H9 (cell line): Measurements from ENCODE around the gene RAP1GAP2. TPM values are rescaled to one million over a fixed set of nuclear protein-coding genes. Genes with fewer than 3 reads are reported as not detected.

ENCODE experiments used
- DNase-seq: peaks from one replicate; pipeline ENCODE4 v3.0.0-alpha.2; 2017
- H2AFZ ChIP-seq: one replicate; pipeline ENCODE4 v1.6.1; 2013; ENCODE audit warnings: mild to moderate bottlenecking, low read length, control low read depth, moderate library complexity
- H2AK5ac ChIP-seq: 2 replicates; pipeline ENCODE4 v1.6.1; 2013; ENCODE audit warnings: low read length, control low read depth, mixed read lengths; ENCODE audit not compliant: insufficient read length
- H2BK120ac ChIP-seq: one replicate; pipeline ENCODE4 v1.6.1; 2013; ENCODE audit warnings: low read depth, mild to moderate bottlenecking, low read length, control low read depth, inconsistent platforms; ENCODE audit not compliant: poor library complexity, severe bottlenecking
- H2BK12ac ChIP-seq: 2 replicates; pipeline ENCODE4 v1.6.1; 2013; ENCODE audit warnings: low read length, control low read depth, mixed read lengths, low read depth; ENCODE audit not compliant: insufficient read length
- H2BK15ac ChIP-seq: 2 replicates; pipeline ENCODE4 v1.6.1; 2013; ENCODE audit warnings: low read depth, low read length, control low read depth
- H2BK20ac ChIP-seq: one replicate; pipeline ENCODE4 v1.6.1; 2013; ENCODE audit warnings: low read depth, mild to moderate bottlenecking, low read length, control low read depth, inconsistent platforms; ENCODE audit not compliant: poor library complexity, severe bottlenecking
- H2BK5ac ChIP-seq: 2 replicates; pipeline ENCODE4 v1.6.1; 2013; ENCODE audit warnings: low read length, control low read depth, mixed read lengths; ENCODE audit not compliant: insufficient read length
- H3K14ac ChIP-seq: 2 replicates; pipeline ENCODE4 v1.6.1; 2013; ENCODE audit warnings: low read length, control low read depth; ENCODE audit not compliant: insufficient read depth
- H3K18ac ChIP-seq: 2 replicates; pipeline ENCODE4 v1.6.1; 2013; ENCODE audit warnings: low read depth, mild to moderate bottlenecking, mixed read lengths, low read length, control low read depth; ENCODE audit not compliant: insufficient read length
- H3K23ac ChIP-seq: 2 replicates; pipeline ENCODE4 v1.6.1; 2013; ENCODE audit warnings: low read length, control low read depth, mixed read lengths, low read depth; ENCODE audit not compliant: insufficient read length
- H3K23me2 ChIP-seq: 2 replicates; pipeline ENCODE4 v1.6.1; 2013; ENCODE audit warnings: low read depth, mild to moderate bottlenecking, mixed read lengths, low read length, control low read depth; ENCODE audit not compliant: insufficient read length, poor library complexity, severe bottlenecking
- H3K27ac ChIP-seq: 2 replicates; pipeline ENCODE4 v1.5.1; 2013; ENCODE audit warnings: low read length, control low read depth, mixed read lengths, low read depth; ENCODE audit not compliant: insufficient read length
- H3K27me3 ChIP-seq: 2 replicates; pipeline ENCODE4 v1.6.1; 2013; ENCODE audit warnings: low read length, control low read depth, inconsistent platforms; ENCODE audit not compliant: insufficient read depth
- H3K4ac ChIP-seq: 2 replicates; pipeline ENCODE4 v1.6.1; 2013; ENCODE audit warnings: low read depth, mild to moderate bottlenecking, control low read depth, inconsistent platforms, low read length, moderate library complexity
- H3K4me1 ChIP-seq: 2 replicates; pipeline ENCODE4 v1.6.1; 2013; ENCODE audit warnings: low read length, control low read depth, inconsistent platforms; ENCODE audit not compliant: insufficient read depth
- H3K4me2 ChIP-seq: 2 replicates; pipeline ENCODE4 v1.6.1; 2013; ENCODE audit warnings: low read length, control low read depth, mixed read lengths; ENCODE audit not compliant: insufficient read length, insufficient read depth
- H3K56ac ChIP-seq: 2 replicates; pipeline ENCODE4 v1.6.1; 2013; ENCODE audit warnings: low read depth, mild to moderate bottlenecking, mixed read lengths, low read length, control low read depth; ENCODE audit not compliant: insufficient read length
- H3K79me1 ChIP-seq: 2 replicates; pipeline ENCODE4 v1.6.1; 2013; ENCODE audit warnings: low read depth, mild to moderate bottlenecking, moderate library complexity, low read length, control low read depth, inconsistent platforms; ENCODE audit not compliant: insufficient read depth, poor library complexity, severe bottlenecking
- H3K79me2 ChIP-seq: 2 replicates; pipeline ENCODE4 v1.6.1; 2013; ENCODE audit warnings: low read length, control low read depth, inconsistent platforms; ENCODE audit not compliant: insufficient read depth
- H3K9ac ChIP-seq: 2 replicates; pipeline ENCODE4 v1.6.1; 2013; ENCODE audit warnings: low read length, control low read depth, mixed read lengths; ENCODE audit not compliant: insufficient read length; ENCODE audit errors: extremely low read depth
- H3K9me3 ChIP-seq: one replicate; pipeline ENCODE4 v1.6.1; 2013; ENCODE audit warnings: low read depth, low read length, inconsistent platforms; ENCODE audit not compliant: control insufficient read depth
- H3T11ph ChIP-seq: one replicate; pipeline ENCODE4 v1.6.1; 2013; ENCODE audit warnings: mild to moderate bottlenecking, low read length, control low read depth, inconsistent platforms
- H4K20me1 ChIP-seq: one replicate; pipeline ENCODE4 v1.6.1; 2013; ENCODE audit not compliant: control insufficient read depth, insufficient read length, insufficient read depth
- H4K5ac ChIP-seq: 2 replicates; pipeline ENCODE4 v1.6.1; 2013; ENCODE audit warnings: low read depth, mild to moderate bottlenecking, mixed read lengths, low read length, control low read depth; ENCODE audit not compliant: insufficient read length
- H4K8ac ChIP-seq: replicated peaks from 2 replicates; pipeline ENCODE4 v1.6.1; 2013; ENCODE audit warnings: low read length, control low read depth, mixed read lengths, low read depth; ENCODE audit not compliant: insufficient read length
- H4K91ac ChIP-seq: 2 replicates; pipeline ENCODE4 v1.6.1; 2013; ENCODE audit warnings: low read depth, mild to moderate bottlenecking, moderate library complexity, mixed read lengths, low read length, control low read depth; ENCODE audit not compliant: insufficient read length
- H3K27ac Mint-ChIP-seq, 3 experiments: 2 replicates in 2 of 3; 3 replicates in 1 of 3; pipeline ENCODE4 v1.8.0; 2020 to 2021; ENCODE audit warnings: mixed read lengths in 3 of 3, mild to moderate bottlenecking in 1 of 3, moderate library complexity in 1 of 3
- H3K27me3 Mint-ChIP-seq: 2 replicates; pipeline ENCODE4 v1.8.0; 2021; ENCODE audit warnings: low read depth, mild to moderate bottlenecking, moderate library complexity, mixed read lengths
- H3K36me3 Mint-ChIP-seq, 3 experiments: 2 replicates in 2 of 3; 3 replicates in 1 of 3; pipeline ENCODE4 v1.8.0; 2020 to 2021; ENCODE audit warnings: low read depth in 3 of 3, mixed read lengths in 3 of 3; ENCODE audit not compliant: insufficient read depth in 1 of 3
- H3K4me1 Mint-ChIP-seq, 2 experiments: 2 replicates each; pipeline ENCODE4 v1.8.0; 2020; ENCODE audit warnings: mixed read lengths in 2 of 2
- H3K4me3 Mint-ChIP-seq, 2 experiments: 2 replicates in 1 of 2; 3 replicates in 1 of 2; pipeline ENCODE4 v1.8.0; 2020 to 2021; ENCODE audit warnings: mild to moderate bottlenecking in 2 of 2, mixed read lengths in 2 of 2, moderate library complexity in 1 of 2
- H3K9me3 Mint-ChIP-seq, 2 experiments: 2 replicates in 1 of 2; 3 replicates in 1 of 2; pipeline ENCODE4 v1.8.0; 2020; ENCODE audit warnings: mild to moderate bottlenecking in 2 of 2, mixed read lengths in 2 of 2, moderate library complexity in 1 of 2
- WGBS: extraction: QIAGEN DNeasy Blood & Tissue Kit; methylation state at CpG from one replicate; pipeline ENCODE4 v1.1.7; 2013; ENCODE audit warnings: missing lambda C conversion rate, low lambda C conversion rate, mixed read lengths; ENCODE audit not compliant: insufficient read length; ENCODE audit errors: extremely low coverage; 5-methylcytosine and 5-hydroxymethylcytosine counted together
- total RNA-seq: library from RNA; stranded (reverse); gene quantifications from 2 replicates; pipeline ENCODE4 v1.2.1, GENCODE V29; 2021
- TF ChIP-seq, protein P1 (sequence below): fragments of 200-600 bp; sonication (generic); conservative IDR thresholded peaks from 3 replicates; pipeline ENCODE4 v1.8.0; 2021; ENCODE audit warnings: antibody characterized with exemption, mild to moderate bottlenecking

RAP1GAP2 gene
- total RNA-seq, 1 experiment from 2014 or later = 33.8 TPM

DNA sequence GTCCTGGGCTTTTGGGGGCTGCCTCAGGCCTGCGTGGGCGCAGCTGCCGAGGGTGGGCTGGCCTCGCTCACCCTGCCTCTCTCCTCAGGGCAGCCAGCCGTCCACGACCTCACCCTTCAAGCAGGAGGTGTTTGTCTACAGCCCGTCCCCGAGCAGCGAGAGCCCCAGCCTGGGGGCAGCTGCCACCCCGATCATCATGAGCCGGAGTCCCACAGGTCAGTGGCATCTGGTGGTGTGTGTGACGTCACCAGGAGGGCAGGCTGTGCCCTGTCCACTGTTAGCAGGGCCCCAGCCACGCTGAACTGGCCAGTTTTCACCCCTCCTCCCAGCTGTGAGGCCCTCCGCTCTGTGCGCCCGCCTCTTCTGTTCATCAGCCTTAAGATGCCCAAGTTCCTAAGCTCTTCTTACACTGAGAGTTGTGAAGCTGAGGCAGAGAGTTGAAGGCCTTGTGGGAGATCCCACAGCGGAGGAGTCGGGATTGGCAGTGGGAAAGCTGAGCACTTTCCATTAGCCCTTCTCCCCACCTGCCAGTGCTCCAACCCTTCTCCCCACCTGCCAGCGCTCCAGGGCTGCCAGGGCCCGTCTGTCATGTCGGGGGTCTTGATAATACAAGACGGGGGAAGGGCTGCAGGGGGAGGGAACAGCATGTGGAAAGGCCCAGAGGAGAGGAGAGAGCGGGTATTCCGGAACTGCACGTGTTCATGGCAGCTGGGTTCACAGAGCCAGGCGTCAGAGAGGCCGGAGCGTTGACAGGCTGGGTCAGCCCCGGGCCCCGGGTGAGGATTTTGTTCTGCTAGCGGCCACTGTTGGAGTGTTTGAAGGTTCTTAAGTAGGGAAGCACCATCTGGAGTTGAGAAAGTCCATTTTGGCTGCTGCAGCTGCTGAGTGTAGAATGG, 230.9 kb downstream of the RAP1GAP2 start:
- Mint-ChIP-seq H3K27me3 (no peaks in the 10 kb centered on the region), H3K4me1 (no peaks in the 10 kb centered on the region), H3K36me3 (peaks cover 27 to 50% (median 43%) of the 10 kb centered on the region in 3 experiments), H3K4me3 (no peak overlapping the region), H3K27ac (no peak overlapping the region), H3K9me3 (peaks cover 13 to 17% of the 10 kb centered on the region in 2 experiments)
- H3K27ac ChIP-seq = no peak overlapping the region
- no peak overlapping the region for H2BK120ac ChIP-seq
- WGBS = no CpG with 5 or more reads among the region's 31 CpGs
- H3K27me3 ChIP-seq = no peaks in the 10 kb centered on the region
- H3K4me1 ChIP-seq = no peaks in the 10 kb centered on the region
- H2BK5ac ChIP-seq = no peak overlapping the region
- no peak overlapping the region for H4K91ac ChIP-seq
- peak; percentile 27 for DNase-seq
- no peak overlapping the region for H3K4ac ChIP-seq
- no peak overlapping the region for H2AFZ ChIP-seq
- no peak overlapping the region for H3K9ac ChIP-seq
- no peak overlapping the region for H3K23ac ChIP-seq
- H3K56ac ChIP-seq = no peak overlapping the region
- H3K4me2 ChIP-seq = no peak overlapping the region
- H4K20me1 ChIP-seq = no peaks in the 10 kb centered on the region
- H2BK12ac ChIP-seq = no peak overlapping the region
- TF ChIP-seq, protein P1, sequence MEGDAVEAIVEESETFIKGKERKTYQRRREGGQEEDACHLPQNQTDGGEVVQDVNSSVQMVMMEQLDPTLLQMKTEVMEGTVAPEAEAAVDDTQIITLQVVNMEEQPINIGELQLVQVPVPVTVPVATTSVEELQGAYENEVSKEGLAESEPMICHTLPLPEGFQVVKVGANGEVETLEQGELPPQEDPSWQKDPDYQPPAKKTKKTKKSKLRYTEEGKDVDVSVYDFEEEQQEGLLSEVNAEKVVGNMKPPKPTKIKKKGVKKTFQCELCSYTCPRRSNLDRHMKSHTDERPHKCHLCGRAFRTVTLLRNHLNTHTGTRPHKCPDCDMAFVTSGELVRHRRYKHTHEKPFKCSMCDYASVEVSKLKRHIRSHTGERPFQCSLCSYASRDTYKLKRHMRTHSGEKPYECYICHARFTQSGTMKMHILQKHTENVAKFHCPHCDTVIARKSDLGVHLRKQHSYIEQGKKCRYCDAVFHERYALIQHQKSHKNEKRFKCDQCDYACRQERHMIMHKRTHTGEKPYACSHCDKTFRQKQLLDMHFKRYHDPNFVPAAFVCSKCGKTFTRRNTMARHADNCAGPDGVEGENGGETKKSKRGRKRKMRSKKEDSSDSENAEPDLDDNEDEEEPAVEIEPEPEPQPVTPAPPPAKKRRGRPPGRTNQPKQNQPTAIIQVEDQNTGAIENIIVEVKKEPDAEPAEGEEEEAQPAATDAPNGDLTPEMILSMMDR = no peak
- H2BK20ac ChIP-seq = no peak overlapping the region
- H3K79me1 ChIP-seq = no peaks in the 10 kb centered on the region
- H3K18ac ChIP-seq = no peak overlapping the region
- H3K23me2 ChIP-seq = no peaks in the 10 kb centered on the region
- no peaks in the 10 kb centered on the region for H3K79me2 ChIP-seq
- no peak overlapping the region for H2AK5ac ChIP-seq
- no peak overlapping the region for H2BK15ac ChIP-seq
- no peak overlapping the region for H3K14ac ChIP-seq
- H4K5ac ChIP-seq = no peak overlapping the region
- no peaks in the 10 kb centered on the region for H3K9me3 ChIP-seq
- no peak overlapping the region for H3T11ph ChIP-seq
- no peak overlapping the region for H4K8ac ChIP-seq
